ENCODE measurements around the gene DDB1. TPM values are rescaled to one million over a fixed set of nuclear protein-coding genes. Genes with fewer than 3 reads are reported as not detected.

The DDB1 gene
- total and polyA plus RNA-seq, 2 of the 13 experiments (the other 11 are each of a cell fraction or from before 2014, with no cell fraction given): 217 to 266 TPM

- no peak for TF ChIP-seq ZBTB40 (IDR thresholded peaks at IDR 0.05)
- no peak; the same call in 1 of the 2 replicates for TF ChIP-seq ZBTB40 (CRISPR knock-in tag; IDR thresholded peaks at IDR 0.05)
- TF ChIP-seq ZBTB25 (CRISPR knock-in tag; IDR thresholded peaks at IDR 0.05): no peak; the same call in 1 of the 2 replicates
- no peak for TF ChIP-seq SYNCRIP (IDR thresholded peaks at IDR 0.05; ENCODE audit: insufficient read depth, low read depth, low read length)
- TF ChIP-seq SNAPC5 (CRISPR knock-in tag; IDR thresholded peaks at IDR 0.05; ENCODE audit: borderline replicate concordance): peak; percentile 54; the same call in 1 of the 2 replicates
- no peak for TF ChIP-seq SNRNP70 (IDR thresholded peaks at IDR 0.05; ENCODE audit: low read depth, low read length)
- no peak for TF ChIP-seq ARNT (IDR thresholded peaks at IDR 0.05)
- no peak for TF ChIP-seq PHB2 (IDR thresholded peaks at IDR 0.05; ENCODE audit: partially characterized antibody)
- TF ChIP-seq HMGA1 (CRISPR knock-in tag; conservative IDR thresholded peaks at IDR 0.05): no peak
- no peak for TF ChIP-seq POLR2AphosphoS2 (IDR thresholded peaks at IDR 0.05; ENCODE audit: low read depth, low read length)
- no peak for TF ChIP-seq ZNF496 (CRISPR knock-in tag; IDR thresholded peaks at IDR 0.05; ENCODE audit: insufficient replicate concordance)
- no peak for TF ChIP-seq SOX6 (IDR thresholded peaks at IDR 0.05)
- TF ChIP-seq SOX6 (CRISPR knock-in tag; IDR thresholded peaks at IDR 0.05): peak; percentile 42
- TF ChIP-seq YEATS2 (CRISPR knock-in tag; IDR thresholded peaks at IDR 0.05; ENCODE audit: borderline replicate concordance): peak; percentile 99
- TF ChIP-seq MED8 (CRISPR knock-in tag; IDR thresholded peaks at IDR 0.05; ENCODE audit: insufficient replicate concordance): peak; percentile 49
- no peak; the same call in 1 of the 2 replicates for TF ChIP-seq ZMYM2 (CRISPR knock-in tag; IDR thresholded peaks at IDR 0.05)
- peak; percentile 86 for TF ChIP-seq ZNF563 (CRISPR knock-in tag; IDR thresholded peaks at IDR 0.05)
- TF ChIP-seq EP300 (IDR thresholded peaks at IDR 0.05; ENCODE audit: low read depth in 2 of 2, low read length in 2 of 2): no peak; a peak in 1 of 4 replicates
- no peak; the same call in 1 of the 2 replicates for TF ChIP-seq EP300 (CRISPR knock-in tag; IDR thresholded peaks at IDR 0.05; ENCODE audit: borderline replicate concordance)
- peak; percentile 93 for TF ChIP-seq NCOA1 (CRISPR knock-in tag; IDR thresholded peaks at IDR 0.05)
- 0 out of 2 replicates have a peak, but pooled peaks have one; percentile 28 for TF ChIP-seq HIVEP1 (CRISPR knock-in tag; IDR thresholded peaks at IDR 0.05)
These were observed at the start of gene DDB1, which contains the start of gene TKFC (continued) for GRCh38 chr11:61332797-61333549.
